ENCODE measurements around the gene VAX1. TPM values are rescaled to one million over a fixed set of nuclear protein-coding genes. Genes with fewer than 3 reads are reported as not detected.

The VAX1 gene
- total and polyA plus RNA-seq, 2 of the 4 experiments (the other 2 are of a cell fraction): not detected

DNA sequence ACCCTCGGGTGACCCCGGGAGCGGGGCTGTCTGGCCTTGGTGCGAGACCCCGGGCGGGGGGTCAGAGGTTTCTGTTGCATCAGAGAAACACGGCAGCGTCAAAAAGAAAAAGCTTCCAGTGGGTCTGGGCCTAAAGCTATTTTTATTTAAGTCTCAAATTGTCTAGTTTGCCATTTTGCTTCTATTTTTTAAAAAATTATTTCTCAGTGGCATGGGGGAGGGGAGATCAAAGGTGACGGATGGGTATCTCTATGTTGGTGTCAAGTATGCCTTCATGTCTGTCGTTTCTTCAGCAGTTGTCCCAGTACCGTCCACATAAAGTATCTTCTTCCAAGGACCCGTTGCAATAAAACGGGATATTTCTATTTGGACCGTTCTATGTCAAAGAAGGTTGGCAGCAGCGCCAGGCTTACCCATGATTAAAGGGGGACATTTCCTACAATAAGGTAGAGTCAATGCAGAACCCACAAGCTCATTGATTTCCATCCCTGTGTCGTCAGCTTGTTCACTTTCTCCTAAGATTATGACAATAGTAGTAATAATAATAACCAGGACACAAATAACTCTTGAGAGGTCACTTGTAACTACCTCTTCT is 26.0 kb upstream of the VAX1 start:
- Histone ChIP-seq H3K79me1 (ENCODE audit: low read depth in 1 of 2, low read length in 2 of 2) (no peaks in the 10 kb centered on the region), H3K23ac (ENCODE audit: low read depth, low read length) (no peak overlapping the region), H2BK20ac (ENCODE audit: low read depth, low read length) (no peak overlapping the region), H3K9me3 (ENCODE audit: control insufficient read depth, insufficient read depth, low read length) (peaks cover 4% of the 10 kb centered on the region; the same call in 1 of the 2 replicates), H2AFZ (replicated peaks; ENCODE audit: low read length, poor library complexity) (no peak overlapping the region), H3K27me3 (ENCODE audit: control insufficient read depth, insufficient read depth, low read length) (peaks cover 92% of the 10 kb centered on the region), H4K5ac (ENCODE audit: low read depth, low read length) (no peak overlapping the region), H4K91ac (ENCODE audit: insufficient read depth, low read depth, low read length) (no peak overlapping the region), H3K4ac (ENCODE audit: low read depth, low read length) (no peak overlapping the region), H3K18ac (ENCODE audit: low read depth, low read length) (no peak overlapping the region), H3K4me3 (ENCODE audit: insufficient read depth, low read depth, low read length) (no peak overlapping the region), H2AK5ac (ENCODE audit: low read depth, low read length) (no peak overlapping the region), H3K9ac (ENCODE audit: low read depth, low read length) (no peak overlapping the region), H4K20me1 (ENCODE audit: insufficient read depth, low read length) (no peaks in the 10 kb centered on the region), H3K4me1 (ENCODE audit: control insufficient read depth, insufficient read depth, low read length) (no peaks in the 10 kb centered on the region; the same call in 1 of the 2 replicates), H3K14ac (replicated peaks; ENCODE audit: low read depth, low read length) (no peak overlapping the region), H4K8ac (ENCODE audit: low read depth in 2 of 2, low read length in 2 of 2) (no peak overlapping the region), H3K36me3 (ENCODE audit: control insufficient read depth, insufficient read depth, low read length) (no peaks in the 10 kb centered on the region), H2AK9ac (replicated peaks; ENCODE audit: low read depth, low read length, poor library complexity) (no peak overlapping the region), H3K27ac (ENCODE audit: insufficient read depth, low read length) (no peak overlapping the region), H3K4me2 (ENCODE audit: low read depth, low read length) (no peak overlapping the region), H2BK120ac (ENCODE audit: low read depth, low read length) (no peak overlapping the region), H2BK15ac (ENCODE audit: low read depth, low read length) (no peak overlapping the region), H3K9me1 (ENCODE audit: insufficient read depth, low read length) (no peaks in the 10 kb centered on the region), H3K56ac (ENCODE audit: extremely low read depth, insufficient read depth, low read length) (no peak overlapping the region), H2BK5ac (ENCODE audit: low read depth, low read length, poor library complexity, severe bottlenecking) (no peak overlapping the region)
- intact Hi-C loops (cut with micrococcal nuclease) (loop anchor here (2.0 to 10.0 kb wide), 2 partner anchors 159 to 327 kb away; partner anchors contain the start of gene SHTN1), in situ Hi-C loops (cut with MboI; ENCODE audit: low sequenced_read_pairs) (no loop called here), dilution Hi-C loops (cut with HindIII; ENCODE audit: low sequenced_read_pairs, unreplicated experiment) (no loop called here)
- ATAC-seq (ENCODE audit: low read depth) (no peak), DNase-seq (no peak)
- BruUV-seq (replicated peaks): no TSS peak
- ChIA-PET POLR2A (ENCODE audit: unreplicated experiment) (interaction anchor here (0.6 kb wide), 1 partner anchor 354 kb away, joined by 3 read pairs; no protein-coding TSS in a partner anchor), CTCF (no interaction called here)
- TF ChIP-seq, protein P1, sequence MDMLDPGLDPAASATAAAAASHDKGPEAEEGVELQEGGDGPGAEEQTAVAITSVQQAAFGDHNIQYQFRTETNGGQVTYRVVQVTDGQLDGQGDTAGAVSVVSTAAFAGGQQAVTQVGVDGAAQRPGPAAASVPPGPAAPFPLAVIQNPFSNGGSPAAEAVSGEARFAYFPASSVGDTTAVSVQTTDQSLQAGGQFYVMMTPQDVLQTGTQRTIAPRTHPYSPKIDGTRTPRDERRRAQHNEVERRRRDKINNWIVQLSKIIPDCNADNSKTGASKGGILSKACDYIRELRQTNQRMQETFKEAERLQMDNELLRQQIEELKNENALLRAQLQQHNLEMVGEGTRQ (IDR thresholded peaks at IDR 0.05; ENCODE audit: low read depth, low read length): no peak
- TF ChIP-seq RFX5 (IDR thresholded peaks at IDR 0.05; ENCODE audit: low read depth, low read length) (no peak), POLR2A (IDR thresholded peaks at IDR 0.05; ENCODE audit: low read depth, low read length) (no peak), RCOR1 (IDR thresholded peaks at IDR 0.05; ENCODE audit: insufficient replicate concordance, low read length) (no peak), BHLHE40 (IDR thresholded peaks at IDR 0.05; ENCODE audit: low read depth, low read length) (no peak), SMC3 (IDR thresholded peaks at IDR 0.05; ENCODE audit: low read depth, low read length) (no peak), CHD1 (IDR thresholded peaks at IDR 0.05; ENCODE audit: low read depth, low read length) (no peak), MAFK (IDR thresholded peaks at IDR 0.05; ENCODE audit: low read depth, low read length) (no peak), MXI1 (IDR thresholded peaks at IDR 0.05; ENCODE audit: borderline replicate concordance, low read depth, low read length) (no peak), FOS (IDR thresholded peaks at IDR 0.05; ENCODE audit: low read depth, low read length) (no peak), NFE2L2 (IDR thresholded peaks at IDR 0.05; ENCODE audit: low read depth, low read length) (no peak), CEBPB (IDR thresholded peaks at IDR 0.05; ENCODE audit: low read depth, low read length) (no peak), MAZ (IDR thresholded peaks at IDR 0.05; ENCODE audit: borderline replicate concordance, low read depth, low read length) (no peak), ELK1 (IDR thresholded peaks at IDR 0.05; ENCODE audit: borderline replicate concordance, low read depth, low read length) (no peak), RAD21 (IDR thresholded peaks at IDR 0.05; ENCODE audit: low read length) (no peak)
- TF ChIP-seq, protein P2, sequence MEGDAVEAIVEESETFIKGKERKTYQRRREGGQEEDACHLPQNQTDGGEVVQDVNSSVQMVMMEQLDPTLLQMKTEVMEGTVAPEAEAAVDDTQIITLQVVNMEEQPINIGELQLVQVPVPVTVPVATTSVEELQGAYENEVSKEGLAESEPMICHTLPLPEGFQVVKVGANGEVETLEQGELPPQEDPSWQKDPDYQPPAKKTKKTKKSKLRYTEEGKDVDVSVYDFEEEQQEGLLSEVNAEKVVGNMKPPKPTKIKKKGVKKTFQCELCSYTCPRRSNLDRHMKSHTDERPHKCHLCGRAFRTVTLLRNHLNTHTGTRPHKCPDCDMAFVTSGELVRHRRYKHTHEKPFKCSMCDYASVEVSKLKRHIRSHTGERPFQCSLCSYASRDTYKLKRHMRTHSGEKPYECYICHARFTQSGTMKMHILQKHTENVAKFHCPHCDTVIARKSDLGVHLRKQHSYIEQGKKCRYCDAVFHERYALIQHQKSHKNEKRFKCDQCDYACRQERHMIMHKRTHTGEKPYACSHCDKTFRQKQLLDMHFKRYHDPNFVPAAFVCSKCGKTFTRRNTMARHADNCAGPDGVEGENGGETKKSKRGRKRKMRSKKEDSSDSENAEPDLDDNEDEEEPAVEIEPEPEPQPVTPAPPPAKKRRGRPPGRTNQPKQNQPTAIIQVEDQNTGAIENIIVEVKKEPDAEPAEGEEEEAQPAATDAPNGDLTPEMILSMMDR (conservative IDR thresholded peaks at IDR 0.05; ENCODE audit: low read depth, low read length): no peak
- WGBS, 2 experiments (ENCODE audit: extremely low coverage in 2 of 2, insufficient read length in 1 of 2): no CpG with 5 or more reads among the region's 16 CpGs
